Ovary (tissue), 3 donors: ENCODE data around the gene SRSF5.
"Not testable (repeated sequence)": the region's sequence is repeated elsewhere in the genome, so short reads cannot be mapped to it uniquely, and the experiment has no call there.

Experiments
- CTCF ChIP-seq, 3 donors: fragments of 450-650 bp in 2 of 3; fragments of 200-600 bp in 1 of 3; IDR thresholded peaks; one replicate each; pipeline versions ENCODE4 v1.5.1 to v1.8.0; 2016 to 2022; ENCODE audit warnings: antibody characterized with exemption in 3 of 3, mild to moderate bottlenecking in 1 of 3
- EP300 ChIP-seq: sonication (generic); formaldehyde crosslinking; IDR thresholded peaks from one replicate; pipeline ENCODE4 v1.6.1; 2017; ENCODE audit warnings: antibody characterized with exemption
- POLR2A ChIP-seq: fragments of 450-650 bp; IDR thresholded peaks from one replicate; pipeline ENCODE4 v1.6.1; 2017; ENCODE audit warnings: antibody characterized with exemption, mild to moderate bottlenecking, moderate library complexity
- donor health status: DM: no; HTN: no; CAD: no.

- TF ChIP-seq CTCF (IDR thresholded peaks at IDR 0.05); POLR2A; EP300: not testable (repeated sequence)
These were observed 34.9 kb upstream of the SRSF5 start for GRCh38 chr14:69731919-69732598.
